ENCODE data around the gene CHN2.

Gene CHN2

DNA sequence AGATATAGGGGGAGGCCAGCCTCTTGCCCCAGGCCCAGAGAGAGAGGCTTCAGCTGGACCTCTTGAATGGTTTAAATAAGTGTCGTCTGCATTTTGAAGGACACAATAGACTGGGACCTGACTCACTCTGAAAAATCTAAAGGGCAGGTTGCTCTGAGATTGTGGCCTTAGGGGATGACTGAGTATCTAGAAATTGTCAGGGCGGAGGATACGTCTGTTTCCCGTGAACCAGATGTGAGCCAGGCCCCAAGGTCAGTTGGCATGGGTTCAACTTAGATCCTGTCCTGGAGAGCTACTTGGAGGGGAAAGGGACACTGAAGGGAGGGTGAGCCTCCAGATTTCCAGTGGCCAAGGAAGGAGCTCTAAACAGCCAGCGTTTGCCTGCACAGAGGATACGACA, 110.2 kb downstream of the CHN2 start:
- DNase-seq (ENCODE audit: extremely low spot score), result no peak
- CTCF ChIA-PET, result no interaction called here

GRCh38 chr7:29306319-29306991, 111.9 kb downstream of the CHN2 start:
- DNase-seq (ENCODE audit: extremely low spot score), result no peak
- TF ChIP-seq CTCF (IDR thresholded peaks at IDR 0.05; ENCODE audit: control extremely low read depth, extremely low read depth, low read depth, missing control alignments), result no peak
- POLR2A ChIA-PET, result no interaction called here
- CTCF ChIA-PET, result no interaction called here

More for the DNA sequence above, 110.2 kb downstream of the CHN2 start:
- TF ChIP-seq CTCF (IDR thresholded peaks at IDR 0.05; ENCODE audit: control extremely low read depth, extremely low read depth, low read depth, missing control alignments), result no peak
- POLR2A ChIA-PET, result no interaction called here

GRCh38 chr7:29308424-29308823, 113.8 kb downstream of the CHN2 start:
- ChIA-PET CTCF (no interaction called here), POLR2A (no interaction called here)
- DNase-seq (ENCODE audit: extremely low spot score), result no peak
- no peak for TF ChIP-seq CTCF (IDR thresholded peaks at IDR 0.05; ENCODE audit: control extremely low read depth, extremely low read depth, low read depth, missing control alignments)

GRCh38 chr7:29309041-29309854, 114.7 kb downstream of the CHN2 start:
- ChIA-PET POLR2A (no interaction called here), CTCF (no interaction called here)
- no peak for TF ChIP-seq CTCF (IDR thresholded peaks at IDR 0.05; ENCODE audit: control extremely low read depth, extremely low read depth, low read depth, missing control alignments)
- DNase-seq (ENCODE audit: extremely low spot score), result no peak

DNA sequence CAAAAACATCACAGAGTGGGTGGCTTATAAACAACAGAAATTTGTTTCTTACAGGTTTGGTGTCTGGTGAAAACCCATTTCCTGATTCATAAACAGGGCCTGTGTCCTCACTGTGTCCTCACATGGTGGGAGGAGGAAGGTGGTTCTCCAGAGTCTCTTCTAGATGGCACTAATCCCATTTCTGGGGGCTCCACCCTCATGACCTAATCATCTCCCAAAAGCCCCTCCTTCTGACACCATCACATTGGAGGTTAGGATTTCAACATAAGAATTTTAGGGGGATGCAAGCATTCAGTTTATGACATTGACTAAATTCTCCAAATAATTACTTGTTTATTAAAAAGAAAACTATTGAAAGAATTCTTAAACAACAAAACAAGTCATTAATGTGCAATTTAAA, 116.0 kb downstream of the CHN2 start:
- TF ChIP-seq CTCF (IDR thresholded peaks at IDR 0.05; ENCODE audit: control extremely low read depth, extremely low read depth, low read depth, missing control alignments), result no peak
- CTCF ChIA-PET, result no interaction called here
- no peak for DNase-seq (ENCODE audit: extremely low spot score)
- POLR2A ChIA-PET, result no interaction called here

DNA sequence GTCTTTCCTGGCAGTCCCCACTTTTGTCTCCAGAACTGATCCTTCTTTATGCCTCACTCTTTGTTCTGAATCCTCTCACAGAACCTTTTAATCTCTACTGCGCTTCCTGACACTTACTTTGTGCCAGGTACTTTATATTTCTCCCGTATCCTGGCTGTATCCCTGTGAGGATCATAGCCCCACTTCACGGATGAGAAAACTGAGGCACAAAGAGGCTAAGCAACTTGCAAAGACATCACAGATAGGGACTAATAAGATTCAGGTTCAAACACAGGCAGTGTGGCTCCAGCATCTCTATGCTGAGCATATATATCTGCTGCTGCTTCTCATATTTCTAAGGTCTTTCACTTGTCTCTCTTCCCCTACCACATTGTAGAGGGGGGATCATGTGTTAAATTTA, 116.7 kb downstream of the CHN2 start:
- TF ChIP-seq CTCF (IDR thresholded peaks at IDR 0.05; ENCODE audit: control extremely low read depth, extremely low read depth, low read depth, missing control alignments), result no peak
- ChIA-PET POLR2A (no interaction called here), CTCF (no interaction called here)
- DNase-seq (ENCODE audit: extremely low spot score), result no peak

Measured in GM10248 (cell line).